22Rv1 (cell line): ENCODE measurements around the gene MADCAM1.

Experiments used
- ZFX ChIP-seq: fragments of 450-650 bp; IDR thresholded peaks from 2 replicates; pipeline ENCODE4 v1.6.1; 2017; ENCODE audit warnings: antibody characterized with exemption, borderline replicate concordance
- TF ChIP-seq, protein P1 (sequence below): fragments of 450-650 bp; IDR thresholded peaks from 2 replicates; pipeline ENCODE4 v1.5.1; 2017; ENCODE audit warnings: mild to moderate bottlenecking

DNA sequence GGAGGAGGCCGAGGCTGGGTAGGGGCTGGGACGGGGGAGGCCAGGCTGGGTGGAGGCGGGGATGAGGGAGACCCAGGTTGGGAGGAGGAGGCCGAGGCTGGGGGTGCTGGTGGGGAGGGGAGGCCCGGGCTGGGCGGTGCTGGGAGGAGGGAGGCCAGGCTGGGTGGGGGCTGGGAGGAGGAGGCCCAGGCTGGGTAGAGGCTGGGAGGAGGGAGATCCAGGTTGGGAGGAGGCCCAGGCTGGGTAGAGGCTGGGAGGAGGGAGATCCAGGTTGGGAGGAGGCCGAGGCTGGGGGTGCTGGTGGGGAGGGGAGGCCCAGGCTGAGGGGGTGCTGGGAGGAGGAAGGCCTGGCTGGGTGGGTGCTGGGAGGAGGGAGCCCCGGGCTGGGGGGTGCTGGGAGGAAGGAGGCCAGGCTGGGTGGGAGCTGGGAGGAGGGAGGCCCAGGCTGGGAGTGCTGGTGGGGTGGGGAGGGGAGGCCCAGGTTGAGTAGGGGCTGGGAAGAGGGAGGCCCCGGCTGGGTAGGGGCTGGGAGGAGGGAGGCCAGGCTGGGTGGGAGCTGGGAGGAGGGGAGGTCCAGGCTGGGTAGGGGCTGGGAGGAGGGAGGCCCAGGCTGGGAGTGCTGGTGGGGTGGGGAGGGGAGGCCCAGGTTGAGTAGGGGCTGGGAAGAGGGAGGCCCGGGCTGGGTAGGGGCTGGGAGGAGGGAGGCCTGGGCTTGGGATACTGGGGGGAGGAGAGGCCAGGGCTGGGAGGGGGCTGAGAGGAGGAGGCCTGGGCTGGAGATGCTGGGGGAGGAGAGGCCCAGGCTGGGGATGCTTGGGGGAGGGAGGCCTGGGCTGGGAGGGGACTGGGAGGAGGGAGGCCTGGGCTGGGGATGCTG, 21.7 kb downstream of the MADCAM1 start:
- TF ChIP-seq, protein P1, sequence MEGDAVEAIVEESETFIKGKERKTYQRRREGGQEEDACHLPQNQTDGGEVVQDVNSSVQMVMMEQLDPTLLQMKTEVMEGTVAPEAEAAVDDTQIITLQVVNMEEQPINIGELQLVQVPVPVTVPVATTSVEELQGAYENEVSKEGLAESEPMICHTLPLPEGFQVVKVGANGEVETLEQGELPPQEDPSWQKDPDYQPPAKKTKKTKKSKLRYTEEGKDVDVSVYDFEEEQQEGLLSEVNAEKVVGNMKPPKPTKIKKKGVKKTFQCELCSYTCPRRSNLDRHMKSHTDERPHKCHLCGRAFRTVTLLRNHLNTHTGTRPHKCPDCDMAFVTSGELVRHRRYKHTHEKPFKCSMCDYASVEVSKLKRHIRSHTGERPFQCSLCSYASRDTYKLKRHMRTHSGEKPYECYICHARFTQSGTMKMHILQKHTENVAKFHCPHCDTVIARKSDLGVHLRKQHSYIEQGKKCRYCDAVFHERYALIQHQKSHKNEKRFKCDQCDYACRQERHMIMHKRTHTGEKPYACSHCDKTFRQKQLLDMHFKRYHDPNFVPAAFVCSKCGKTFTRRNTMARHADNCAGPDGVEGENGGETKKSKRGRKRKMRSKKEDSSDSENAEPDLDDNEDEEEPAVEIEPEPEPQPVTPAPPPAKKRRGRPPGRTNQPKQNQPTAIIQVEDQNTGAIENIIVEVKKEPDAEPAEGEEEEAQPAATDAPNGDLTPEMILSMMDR, result no peak
- no peak for TF ChIP-seq ZFX
